Activated T-helper 17 cell treated with anti-CD3 and anti-CD28 coated beads, Interleukin-2, amount 50 U/mL, for 72 hours (primary cell): Measurements from ENCODE around the gene ITPKC. TPM values are rescaled to one million over a fixed set of nuclear protein-coding genes. Genes with fewer than 3 reads are reported as not detected.
"Not testable (repeated sequence)": the region's sequence is repeated elsewhere in the genome, so short reads cannot be mapped to it uniquely, and the experiment has no call there.

Source experiments
- ATAC-seq: fragments of 150-1000 bp; cut with Tn5 transposase; replicated peaks from 2 replicates; pipeline ENCODE4 v1.10.0; 2021; ENCODE audit warnings: mild to moderate bottlenecking, moderate library complexity
- H3K27ac Mint-ChIP-seq: one replicate; pipeline ENCODE4 v1.8.0; 2022; ENCODE audit warnings: mixed read lengths
- H3K27me3 Mint-ChIP-seq: one replicate; pipeline ENCODE4 v1.8.0; 2022; ENCODE audit warnings: mixed read lengths
- H3K36me3 Mint-ChIP-seq: one replicate; pipeline ENCODE4 v1.8.0; 2022; ENCODE audit warnings: low read depth, mild to moderate bottlenecking, mixed read lengths
- H3K4me1 Mint-ChIP-seq: one replicate; pipeline ENCODE4 v1.8.0; 2022; ENCODE audit warnings: mixed read lengths
- H3K4me3 Mint-ChIP-seq: one replicate; pipeline ENCODE4 v1.8.0; 2022; ENCODE audit warnings: mild to moderate bottlenecking, mixed read lengths
- H3K9me3 Mint-ChIP-seq: one replicate; pipeline ENCODE4 v1.8.0; 2022; ENCODE audit warnings: mixed read lengths
- total RNA-seq, 2 donors: library from RNA; stranded (reverse); gene quantifications; one replicate each; pipeline ENCODE4 v1.2.3, GENCODE V29; 2022

ITPKC gene
- total RNA-seq, 2 donors from 2014 or later: 7.0 to 14.5 TPM

DNA sequence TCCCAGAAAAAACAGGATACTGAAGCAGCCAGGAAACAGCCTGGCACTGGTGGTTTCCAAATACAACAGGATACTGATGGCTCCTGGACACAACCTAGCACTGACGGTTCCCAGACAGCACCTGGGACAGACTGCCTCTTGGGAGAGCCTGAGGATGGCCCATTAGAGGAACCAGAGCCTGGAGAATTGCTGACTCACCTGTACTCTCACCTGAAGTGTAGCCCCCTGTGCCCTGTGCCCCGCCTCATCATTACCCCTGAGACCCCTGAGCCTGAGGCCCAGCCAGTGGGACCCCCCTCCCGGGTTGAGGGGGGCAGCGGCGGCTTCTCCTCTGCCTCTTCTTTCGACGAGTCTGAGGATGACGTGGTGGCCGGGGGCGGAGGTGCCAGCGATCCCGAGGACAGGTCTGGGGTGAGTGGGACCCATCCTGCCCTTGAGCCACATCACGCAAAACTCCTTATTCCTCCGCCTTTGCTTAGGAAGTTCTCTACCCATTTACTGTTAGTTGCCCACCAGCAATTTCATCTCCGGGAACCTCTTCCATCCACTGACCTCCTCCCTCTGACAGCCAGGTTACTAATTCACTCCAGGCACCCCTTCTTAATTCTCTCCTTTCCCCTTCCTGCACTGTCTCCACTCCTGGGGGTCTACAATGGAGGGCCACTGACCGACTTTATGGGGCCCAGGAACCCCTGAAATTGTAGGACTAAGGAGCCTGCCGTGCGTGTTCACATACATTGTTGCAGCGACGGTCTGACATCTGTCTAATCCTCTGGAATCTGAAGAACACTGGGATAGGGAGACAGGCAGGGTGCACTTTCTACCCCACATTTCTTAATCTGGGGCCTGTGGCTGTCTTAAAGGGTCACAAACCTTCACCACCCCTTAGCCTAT, 1.2 kb downstream of the ITPKC start:
- ATAC-seq: no peak
- Mint-ChIP-seq H3K27ac (peak overlapping the region; percentile 95), H3K36me3 (peaks cover 59% of the 10 kb centered on the region), H3K4me3 (peak overlapping the region; percentile 89), H3K27me3 (no peaks in the 10 kb centered on the region), H3K4me1 (peaks cover 38% of the 10 kb centered on the region), H3K9me3 (no peaks in the 10 kb centered on the region)

DNA sequence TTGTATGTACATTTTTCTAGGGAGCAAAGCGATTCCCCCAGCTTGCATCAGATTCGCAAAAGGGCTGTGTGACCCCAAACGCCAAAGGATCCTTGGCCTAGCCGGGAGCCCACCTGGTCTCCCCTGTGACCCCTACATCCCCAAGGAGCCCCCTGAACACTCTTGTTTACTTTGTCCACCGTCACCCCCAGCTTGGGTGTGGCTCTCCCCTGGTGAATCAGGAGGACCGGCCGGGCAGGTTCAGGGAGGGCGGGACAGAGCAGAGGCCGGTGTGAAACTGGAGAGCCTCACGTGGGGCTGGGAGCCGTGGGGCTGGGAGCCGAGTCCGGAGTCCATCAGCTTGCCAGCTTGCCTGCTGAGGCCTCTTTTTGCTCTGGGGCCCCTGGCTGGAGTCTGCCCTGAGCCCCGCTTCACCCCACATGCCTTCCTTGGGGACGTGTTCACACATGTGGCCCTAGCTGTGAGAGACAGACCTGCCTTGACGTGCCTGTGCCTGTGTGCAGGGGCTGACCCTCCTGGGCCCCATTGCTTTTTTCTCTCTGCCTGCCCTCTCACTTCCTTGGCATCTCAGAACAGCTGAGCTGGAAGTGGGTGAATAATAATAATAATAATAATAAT, 2.0 kb downstream of the ITPKC start:
- Mint-ChIP-seq H3K27me3 (no peaks in the 10 kb centered on the region), H3K9me3 (no peaks in the 10 kb centered on the region), H3K4me3 (peak overlapping the region; percentile 89), H3K36me3 (peaks cover 62% of the 10 kb centered on the region), H3K27ac (peak overlapping the region; percentile 95), H3K4me1 (peaks cover 39% of the 10 kb centered on the region)
- ATAC-seq: no peak

DNA sequence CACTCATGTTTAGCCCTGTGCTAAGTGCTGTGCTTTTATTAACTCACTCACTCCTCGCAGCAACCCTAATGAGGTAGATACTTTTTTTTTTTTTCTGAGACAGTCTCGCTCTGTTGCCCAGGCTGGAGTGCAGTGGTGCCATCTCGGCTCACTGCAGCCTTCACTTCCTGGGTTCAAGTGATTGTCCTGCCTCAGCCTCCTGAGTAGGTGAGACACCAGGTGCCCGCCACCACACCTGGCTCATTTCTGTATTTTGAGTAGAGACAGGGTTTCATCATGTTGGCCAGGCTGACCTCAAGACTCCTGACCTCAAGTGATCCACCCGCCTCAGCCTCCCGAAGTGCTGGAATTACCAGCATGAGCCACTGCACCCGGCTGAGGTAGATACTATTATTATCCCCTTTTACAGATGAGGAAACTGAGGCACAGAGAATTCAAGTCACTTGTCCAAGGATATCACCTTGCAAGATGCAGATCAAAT, 2.5 kb downstream of the ITPKC start:
- H3K4me3 Mint-ChIP-seq: peak overlapping the region; percentile 89
- ATAC-seq: no peak
- no peaks in the 10 kb centered on the region for H3K9me3 Mint-ChIP-seq
- H3K27ac Mint-ChIP-seq: no peak overlapping the region
- H3K4me1 Mint-ChIP-seq: peaks cover 40% of the 10 kb centered on the region
- no peaks in the 10 kb centered on the region for H3K27me3 Mint-ChIP-seq
- peaks cover 62% of the 10 kb centered on the region for H3K36me3 Mint-ChIP-seq

DNA sequence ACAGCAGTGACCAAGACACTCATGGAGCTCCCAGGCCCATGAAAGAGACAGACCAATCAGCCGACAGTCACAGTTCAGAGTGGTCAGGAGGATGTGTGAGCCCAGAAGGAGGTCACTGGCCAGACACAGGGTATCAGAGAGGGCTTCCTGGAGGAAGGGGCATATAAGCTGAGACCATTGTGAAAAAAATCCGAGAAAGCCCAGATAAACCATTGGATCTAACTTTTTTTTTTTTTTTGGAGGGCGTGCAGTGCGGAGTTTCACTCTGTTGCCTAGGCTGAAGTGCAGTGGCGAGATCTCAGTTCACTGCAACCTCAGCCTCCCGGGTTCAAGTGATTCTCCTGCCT, 4.2 kb downstream of the ITPKC start:
- ATAC-seq: no peak
- H3K9me3 Mint-ChIP-seq: no peaks in the 10 kb centered on the region
- no peaks in the 10 kb centered on the region for H3K27me3 Mint-ChIP-seq
- peaks cover 70% of the 10 kb centered on the region for H3K36me3 Mint-ChIP-seq
- H3K27ac Mint-ChIP-seq: peak overlapping the region; percentile 52
- peak overlapping the region; percentile 89 for H3K4me3 Mint-ChIP-seq
- peaks cover 38% of the 10 kb centered on the region for H3K4me1 Mint-ChIP-seq

DNA sequence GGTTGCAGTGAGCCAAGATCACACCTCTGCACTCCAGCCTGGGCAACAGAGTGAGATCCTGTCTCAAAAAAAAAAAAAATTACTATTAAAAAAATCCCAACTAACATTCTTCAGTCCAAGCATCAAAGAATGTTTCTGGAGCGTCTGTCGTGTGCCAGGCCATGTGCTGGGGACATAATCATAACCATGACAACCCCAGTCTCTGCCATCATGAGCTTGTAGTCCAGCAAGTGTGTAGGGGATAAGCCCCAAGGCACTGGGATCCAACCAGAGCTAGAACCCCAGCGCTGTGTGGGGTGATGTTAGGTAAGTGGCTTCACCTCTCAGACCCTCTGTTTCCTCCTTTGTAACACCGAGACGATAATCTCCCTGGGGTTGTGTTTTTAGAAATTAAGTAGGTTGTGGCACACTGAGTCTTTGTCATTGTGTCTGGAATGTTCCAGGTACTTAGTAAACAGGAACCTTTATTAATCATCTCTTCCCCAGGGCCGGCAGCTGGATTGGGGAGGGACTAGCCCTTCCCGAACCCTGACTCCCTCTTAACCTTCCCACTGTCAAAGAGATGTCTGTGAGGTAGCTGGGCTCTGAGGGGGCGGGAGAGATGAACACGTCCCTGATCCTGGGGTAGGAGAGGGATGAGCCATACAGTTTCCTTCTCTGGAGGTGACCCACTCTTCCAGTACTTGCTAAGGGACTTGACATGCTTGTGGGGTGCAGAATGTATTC, 5.2 kb downstream of the ITPKC start:
- peak; percentile 14 for ATAC-seq
- H3K27me3 Mint-ChIP-seq: no peaks in the 10 kb centered on the region
- peaks cover 36% of the 10 kb centered on the region for H3K4me1 Mint-ChIP-seq
- H3K4me3 Mint-ChIP-seq: peak overlapping the region; percentile 89
- no peaks in the 10 kb centered on the region for H3K9me3 Mint-ChIP-seq
- peak overlapping the region; percentile 56 for H3K27ac Mint-ChIP-seq
- H3K36me3 Mint-ChIP-seq: peaks cover 73% of the 10 kb centered on the region

DNA sequence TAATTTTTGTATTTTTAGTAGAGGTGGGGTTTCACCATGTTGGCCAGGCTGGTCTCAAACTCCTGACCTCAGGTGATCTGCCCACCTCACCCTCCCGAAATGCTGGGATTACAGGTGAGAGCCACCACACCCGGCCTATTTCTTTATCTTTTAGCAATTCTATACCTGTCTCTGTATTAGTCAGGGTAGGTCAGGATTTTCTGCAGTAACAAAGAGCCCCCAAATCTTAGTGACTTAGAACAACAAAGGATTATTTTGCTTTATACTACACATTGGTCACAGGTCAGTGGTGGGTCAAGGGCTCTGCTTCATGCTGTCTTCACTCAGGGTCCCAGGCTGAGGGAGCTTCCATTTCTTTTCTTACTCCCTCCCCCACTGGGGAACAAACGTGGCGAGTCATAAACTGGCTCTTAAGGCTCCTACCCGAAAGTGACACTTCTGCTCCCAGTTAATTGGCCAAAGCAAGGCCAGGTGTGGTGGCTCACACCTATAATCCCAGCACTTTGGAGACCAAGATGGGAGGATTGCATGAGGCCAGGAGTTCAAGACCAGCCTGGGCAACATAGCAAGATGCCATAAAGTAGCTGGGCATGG, 6.8 kb downstream of the ITPKC start:
- H3K4me1 Mint-ChIP-seq: peaks cover 30% of the 10 kb centered on the region
- H3K36me3 Mint-ChIP-seq: peaks cover 88% of the 10 kb centered on the region
- H3K27me3 Mint-ChIP-seq: no peaks in the 10 kb centered on the region
- H3K4me3 Mint-ChIP-seq: peak overlapping the region; percentile 57
- no peak for ATAC-seq
- peak overlapping the region; percentile 33 for H3K27ac Mint-ChIP-seq
- H3K9me3 Mint-ChIP-seq: no peaks in the 10 kb centered on the region

DNA sequence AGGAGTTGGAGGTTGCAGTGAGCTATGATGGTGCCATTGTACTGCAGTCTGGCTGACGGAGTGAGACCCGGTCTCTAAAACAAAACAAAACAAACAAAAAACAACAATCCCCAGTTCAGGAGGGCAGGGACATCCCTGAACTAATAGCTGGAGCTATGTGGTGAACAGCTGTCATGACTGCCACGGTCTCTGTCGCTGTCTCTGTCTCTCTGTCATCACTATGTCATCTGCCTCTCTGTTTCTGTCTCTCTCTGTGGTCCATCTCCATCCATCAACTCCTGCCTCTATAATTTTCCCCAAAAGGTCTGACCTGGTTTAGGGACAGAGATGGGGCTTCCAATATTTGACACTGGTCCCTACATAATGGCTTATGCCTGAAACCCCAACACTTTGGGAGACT, 7.4 kb downstream of the ITPKC start:
- ATAC-seq: peak; percentile 88
- Mint-ChIP-seq H3K27ac (peak overlapping the region; percentile 87), H3K27me3 (no peaks in the 10 kb centered on the region), H3K36me3 (peaks cover 92% of the 10 kb centered on the region), H3K4me1 (peaks cover 30% of the 10 kb centered on the region), H3K4me3 (peak overlapping the region; percentile 57), H3K9me3 (no peaks in the 10 kb centered on the region)

DNA sequence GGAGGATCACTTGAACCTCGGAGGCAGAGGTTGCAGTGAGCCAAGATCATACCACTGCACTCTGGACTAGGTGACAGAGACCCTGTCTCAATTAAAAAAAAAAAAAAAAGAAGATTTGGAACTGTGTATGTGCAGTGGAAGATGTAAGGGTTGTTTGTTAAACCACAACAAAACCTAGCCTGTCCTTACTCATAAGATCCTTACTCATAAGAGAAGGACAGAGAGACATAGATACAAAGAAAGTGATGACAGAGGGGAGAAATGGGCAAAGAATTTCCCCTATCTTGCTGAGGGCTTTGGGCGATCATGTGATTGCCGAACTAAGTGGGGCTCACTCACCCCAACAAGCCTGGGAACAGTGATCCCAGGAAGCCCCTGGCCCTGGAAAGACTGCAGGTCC, 7.9 kb downstream of the ITPKC start:
- ATAC-seq: peak; percentile 90
- no peaks in the 10 kb centered on the region for H3K9me3 Mint-ChIP-seq
- peak overlapping the region; percentile 57 for H3K4me3 Mint-ChIP-seq
- H3K27ac Mint-ChIP-seq: peak overlapping the region; percentile 87
- H3K4me1 Mint-ChIP-seq: peaks cover 30% of the 10 kb centered on the region
- H3K27me3 Mint-ChIP-seq: no peaks in the 10 kb centered on the region
- H3K36me3 Mint-ChIP-seq: peaks cover 92% of the 10 kb centered on the region

DNA sequence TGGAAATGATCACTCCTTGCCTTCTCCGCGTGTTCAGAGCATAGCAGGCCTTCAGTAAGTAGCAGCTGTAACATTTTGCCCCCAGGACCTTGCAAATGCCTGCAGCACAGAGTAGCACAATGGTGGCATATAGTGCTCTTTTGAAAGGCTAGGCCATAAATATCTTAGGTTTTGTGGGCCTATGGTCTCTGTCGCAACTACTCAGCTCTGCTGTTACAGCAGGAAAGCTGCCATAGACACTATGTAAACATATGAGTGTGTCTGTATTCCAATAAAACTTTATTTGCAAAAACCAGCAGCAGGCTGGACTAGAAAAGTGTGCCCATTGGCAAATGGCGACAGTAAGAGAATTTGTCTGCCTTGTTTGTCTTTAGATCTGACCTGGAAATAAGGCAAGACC, 9.4 kb downstream of the ITPKC start:
- no peak for ATAC-seq
- H3K27me3 Mint-ChIP-seq: no peaks in the 10 kb centered on the region
- H3K9me3 Mint-ChIP-seq: no peaks in the 10 kb centered on the region
- H3K4me1 Mint-ChIP-seq: peaks cover 21% of the 10 kb centered on the region
- H3K36me3 Mint-ChIP-seq: peaks cover 92% of the 10 kb centered on the region
- no peak overlapping the region for H3K27ac Mint-ChIP-seq
- no peak overlapping the region for H3K4me3 Mint-ChIP-seq

DNA sequence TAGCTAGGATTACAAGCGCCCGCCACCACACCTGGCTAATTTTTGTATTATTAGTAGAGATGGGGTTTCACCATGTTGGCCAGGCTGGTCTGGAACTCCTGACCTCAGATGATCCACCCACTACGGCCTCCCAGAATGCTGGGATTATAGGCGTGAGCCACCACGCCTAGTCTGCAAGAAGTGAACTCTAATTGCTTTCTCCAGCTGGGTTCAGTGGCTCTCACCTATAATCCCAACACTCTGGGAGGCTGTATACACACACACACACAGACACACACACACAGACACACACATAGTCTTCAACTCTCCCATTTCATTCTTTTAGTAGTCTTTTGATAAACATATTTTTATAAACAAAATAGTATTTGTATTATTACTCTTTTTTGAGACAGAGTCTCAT, 13.2 kb downstream of the ITPKC start:
- H3K9me3 Mint-ChIP-seq, H3K4me1 Mint-ChIP-seq, H3K27me3 Mint-ChIP-seq, ATAC-seq, H3K27ac Mint-ChIP-seq, H3K4me3 Mint-ChIP-seq: not testable (repeated sequence)
- H3K36me3 Mint-ChIP-seq: peaks cover 96% of the 10 kb centered on the region

DNA sequence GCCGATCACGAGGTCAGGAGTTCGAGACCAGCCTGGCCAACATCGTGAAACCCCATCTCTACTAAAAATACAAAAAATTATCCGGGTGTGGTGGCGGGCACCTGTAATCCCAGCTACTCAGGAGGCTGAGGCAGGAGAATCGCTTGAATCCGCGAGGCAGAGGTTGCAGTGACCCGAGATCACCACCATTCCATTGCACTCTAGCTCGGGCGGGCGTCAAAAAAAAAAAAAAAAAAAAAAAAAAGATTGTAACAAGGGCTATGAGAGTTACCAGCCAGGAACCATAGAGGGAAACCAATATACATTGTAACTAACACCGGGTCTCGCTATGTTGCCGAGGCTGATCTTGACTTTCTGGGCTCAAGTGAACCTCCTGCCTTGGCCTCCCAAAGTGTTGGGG, 15.4 kb downstream of the ITPKC start:
- H3K4me3 Mint-ChIP-seq, H3K27me3 Mint-ChIP-seq, H3K9me3 Mint-ChIP-seq, H3K27ac Mint-ChIP-seq, H3K4me1 Mint-ChIP-seq, ATAC-seq: not testable (repeated sequence)
- H3K36me3 Mint-ChIP-seq: peaks cover 93% of the 10 kb centered on the region

DNA sequence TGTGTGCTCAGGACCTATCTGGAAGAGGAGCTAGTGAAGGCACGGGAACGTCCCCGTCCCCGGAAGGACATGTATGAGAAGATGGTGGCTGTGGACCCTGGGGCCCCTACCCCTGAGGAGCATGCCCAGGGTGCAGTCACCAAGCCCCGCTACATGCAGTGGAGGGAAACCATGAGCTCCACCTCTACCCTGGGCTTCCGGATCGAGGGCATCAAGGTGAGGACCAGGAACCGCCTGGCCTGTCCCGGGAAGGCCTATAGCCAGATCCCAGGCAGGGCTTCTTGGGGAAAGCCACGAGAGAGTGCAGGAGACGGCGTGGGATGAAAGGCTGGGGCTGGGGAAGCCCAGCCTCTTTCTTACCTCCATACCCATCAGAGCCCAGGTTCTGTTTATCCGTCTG, 16.2 kb downstream of the ITPKC start:
- no peak for ATAC-seq
- H3K9me3 Mint-ChIP-seq: no peaks in the 10 kb centered on the region
- H3K27ac Mint-ChIP-seq: no peak overlapping the region
- no peaks in the 10 kb centered on the region for H3K4me1 Mint-ChIP-seq
- peaks cover 91% of the 10 kb centered on the region for H3K36me3 Mint-ChIP-seq
- no peaks in the 10 kb centered on the region for H3K27me3 Mint-ChIP-seq
- no peak overlapping the region for H3K4me3 Mint-ChIP-seq

DNA sequence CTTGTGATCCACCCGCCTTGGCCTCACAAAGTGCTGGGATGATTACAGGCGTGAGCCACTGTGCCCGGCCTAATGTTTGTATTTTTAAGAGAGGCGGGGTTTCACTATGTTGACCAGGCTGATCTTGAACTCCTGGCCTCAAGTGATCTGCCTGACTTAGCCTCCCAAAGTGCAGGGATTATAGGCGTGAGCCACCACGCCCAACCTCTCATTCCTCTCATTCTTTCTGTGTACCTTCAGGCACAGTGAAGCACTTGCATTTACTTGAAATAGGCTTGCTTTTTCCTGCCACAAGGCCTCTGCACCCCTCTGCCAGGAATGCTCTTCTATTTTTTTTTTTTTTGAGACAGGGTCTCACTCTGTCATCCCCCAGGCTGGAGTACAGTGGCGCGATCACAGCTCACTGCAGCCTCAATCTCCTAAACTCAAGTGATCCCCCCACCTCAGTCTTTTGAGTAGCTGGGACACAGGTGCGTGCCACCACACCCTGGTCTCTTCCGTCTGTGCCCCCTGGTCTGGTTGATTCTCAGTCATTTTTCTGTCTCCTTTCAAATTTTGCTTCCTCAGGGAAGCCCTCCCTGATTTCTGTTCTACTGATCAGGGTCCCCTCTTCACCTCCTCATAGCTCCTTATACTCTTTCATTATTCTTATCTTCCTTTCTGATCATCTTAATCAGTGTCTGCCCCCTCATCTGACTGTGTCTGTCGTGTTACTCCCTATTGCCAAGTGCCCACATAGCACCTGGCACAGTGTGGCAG, 18.3 kb downstream of the ITPKC start:
- Mint-ChIP-seq H3K4me1 (no peaks in the 10 kb centered on the region), H3K9me3 (no peaks in the 10 kb centered on the region), H3K27me3 (no peaks in the 10 kb centered on the region), H3K36me3 (peaks cover 85% of the 10 kb centered on the region), H3K27ac (no peak overlapping the region), H3K4me3 (no peak overlapping the region)
- ATAC-seq: no peak

DNA sequence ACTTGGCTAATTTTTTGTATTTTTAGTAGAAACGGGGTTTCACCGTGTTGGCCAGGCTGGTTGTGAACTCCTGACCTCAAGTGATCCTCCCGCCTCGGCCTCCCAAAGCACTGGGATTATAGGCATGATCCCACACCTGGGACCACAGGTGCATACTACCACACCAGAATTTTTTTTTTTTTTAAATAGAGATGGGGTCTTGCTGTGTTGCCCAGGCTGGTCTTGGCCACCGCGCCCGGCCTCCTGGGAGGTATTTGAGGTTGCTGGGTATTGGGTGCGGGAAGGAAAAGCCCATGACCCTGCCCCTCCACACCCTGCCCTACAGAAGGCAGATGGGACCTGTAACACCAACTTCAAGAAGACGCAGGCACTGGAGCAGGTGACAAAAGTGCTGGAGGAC, 19.7 kb downstream of the ITPKC start:
- H3K27ac Mint-ChIP-seq: no peak overlapping the region
- H3K4me3 Mint-ChIP-seq: no peak overlapping the region
- no peaks in the 10 kb centered on the region for H3K4me1 Mint-ChIP-seq
- ATAC-seq: no peak
- no peaks in the 10 kb centered on the region for H3K27me3 Mint-ChIP-seq
- H3K9me3 Mint-ChIP-seq: no peaks in the 10 kb centered on the region
- H3K36me3 Mint-ChIP-seq: peaks cover 71% of the 10 kb centered on the region
